MCF 10A (cell line): ENCODE data around the gene ARL15. TPM values are rescaled to one million over a fixed set of nuclear protein-coding genes. Genes with fewer than 3 reads are reported as not detected.
A peak's percentile ranks its signal among the peaks of the same experiment; 100 is the strongest.

Source experiments
- BruUV-seq: library from RNA; stranded (reverse); fragments of 400-500 nt; replicated peaks from 2 replicates; lab custom pipeline; 2021; lab: Mats Ljungman, UMichigan
- CTCF ChIA-PET: fragments of 300-600 bp; sonication (Branson Sonifier 250); formaldehyde crosslinking; extraction: SDS; loops from one replicate; lab custom pipeline; 2021; ENCODE audit warnings: antibody characterized with exemption, inconsistent platforms; lab: Yijun Ruan, JAX
- POLR2A ChIA-PET: fragments of 300-600, 350-650 bp; sonication (Branson Sonifier 250); formaldehyde crosslinking; extraction: SDS; loops from one replicate; lab custom pipeline; 2020; ENCODE audit warnings: antibody characterized with exemption, inconsistent platforms; lab: Yijun Ruan, JAX
- DNase-seq: peaks from one replicate; pipeline ENCODE4 v3.0.0-alpha.2; 2018; ENCODE audit not compliant: unreplicated experiment
- H3K27ac Mint-ChIP-seq: one replicate; pipeline ENCODE4 v1.8.0; 2022; ENCODE audit warnings: mild to moderate bottlenecking, low read depth, mixed read lengths; ENCODE audit not compliant: unreplicated experiment
- H3K27me3 Mint-ChIP-seq: one replicate; pipeline ENCODE4 v1.8.0; 2022; ENCODE audit warnings: mixed read lengths; ENCODE audit not compliant: insufficient read depth, unreplicated experiment
- H3K36me3 Mint-ChIP-seq: one replicate; pipeline ENCODE4 v1.8.0; 2022; ENCODE audit warnings: mild to moderate bottlenecking, moderate library complexity, mixed read lengths; ENCODE audit not compliant: insufficient read depth, unreplicated experiment
- H3K4me1 Mint-ChIP-seq: one replicate; pipeline ENCODE4 v1.8.0; 2022; ENCODE audit warnings: mixed read lengths; ENCODE audit not compliant: insufficient read depth, unreplicated experiment
- H3K4me3 Mint-ChIP-seq: one replicate; pipeline ENCODE4 v1.8.0; 2022; ENCODE audit warnings: mild to moderate bottlenecking, moderate library complexity, mixed read lengths; ENCODE audit not compliant: unreplicated experiment
- H3K9me3 Mint-ChIP-seq: one replicate; pipeline ENCODE4 v1.8.0; 2022; ENCODE audit warnings: mixed read lengths; ENCODE audit not compliant: unreplicated experiment
- CTCF ChIP-seq: fragments of 200-600 bp; IDR thresholded peaks from one replicate; pipeline ENCODE4 v1.8.0; 2022; ENCODE audit warnings: antibody characterized with exemption, mild to moderate bottlenecking; ENCODE audit not compliant: unreplicated experiment
- intact Hi-C: fragments of 100-400 bp; cut with micrococcal nuclease; formaldehyde crosslinking; loops from 2 replicates; pipeline ENCODE4 v1.14.1; 2022
- total RNA-seq: library from RNA; stranded (reverse); gene quantifications from 2 replicates; pipeline ENCODE4 v1.2.3, GENCODE V29; 2022

ARL15 gene
- total RNA-seq, 1 experiment from 2014 or later: 11.3 TPM

- H3K27ac Mint-ChIP-seq: no peak overlapping the region
- no peak for TF ChIP-seq CTCF
- no peaks in the 10 kb centered on the region for H3K9me3 Mint-ChIP-seq
- intact Hi-C loops: loop anchor here (10.0 kb wide), 1 partner anchor 121 kb away; no protein-coding TSS in a partner anchor
- peaks cover 26% of the 10 kb centered on the region for H3K4me1 Mint-ChIP-seq
- ChIA-PET POLR2A (no interaction called here), CTCF (no interaction called here)
- no peak overlapping the region for H3K4me3 Mint-ChIP-seq
- no peaks in the 10 kb centered on the region for H3K27me3 Mint-ChIP-seq
- H3K36me3 Mint-ChIP-seq: no peaks in the 10 kb centered on the region
- BruUV-seq: no TSS peak
- DNase-seq: no peak
Observed at GRCh38 chr5:54093861-54094260, 216.5 kb downstream of the ARL15 start.

GRCh38 chr5:54093081-54093492 is 217.3 kb downstream of the ARL15 start:
- Mint-ChIP-seq H3K4me1 (peaks cover 29% of the 10 kb centered on the region), H3K27ac (no peak overlapping the region), H3K4me3 (no peak overlapping the region), H3K9me3 (no peaks in the 10 kb centered on the region), H3K36me3 (no peaks in the 10 kb centered on the region), H3K27me3 (no peaks in the 10 kb centered on the region)
- no peak for TF ChIP-seq CTCF
- intact Hi-C loops: loop anchor here (10.0 kb wide), 1 partner anchor 122 kb away; no protein-coding TSS in a partner anchor
- POLR2A ChIA-PET: no interaction called here
- BruUV-seq: no TSS peak
- CTCF ChIA-PET: no interaction called here
- DNase-seq: peak; percentile 85

GRCh38 chr5:54091307-54092130 is 218.9 kb downstream of the ARL15 start:
- POLR2A ChIA-PET: interaction anchor here (0.7 to 1.3 kb wide), 4 partner anchors 13 to 120 kb away, joined by 3 to 5 read pairs (median 4); no protein-coding TSS in a partner anchor
- H3K9me3 Mint-ChIP-seq: no peaks in the 10 kb centered on the region
- no peaks in the 10 kb centered on the region for H3K27me3 Mint-ChIP-seq
- CTCF ChIA-PET: interaction anchor here (0.6 to 1.0 kb wide), 4 partner anchors 53 to 578 kb away, joined by 3 read pairs; no protein-coding TSS in a partner anchor
- H3K36me3 Mint-ChIP-seq: no peaks in the 10 kb centered on the region
- H3K4me3 Mint-ChIP-seq: no peak overlapping the region
- intact Hi-C loops: loop anchor here (10.0 kb wide), 1 partner anchor 123 kb away; no protein-coding TSS in a partner anchor
- no peak overlapping the region for H3K27ac Mint-ChIP-seq
- no peak for TF ChIP-seq CTCF
- BruUV-seq: no TSS peak
- peak; percentile 93 for DNase-seq
- H3K4me1 Mint-ChIP-seq: peaks cover 33% of the 10 kb centered on the region

GRCh38 chr5:54090495-54091120 is 219.8 kb downstream of the ARL15 start:
- ChIA-PET CTCF (no interaction called here), POLR2A (interaction anchor here (1.3 kb wide), 1 partner anchor 12 kb away, joined by 5 read pairs; no protein-coding TSS in a partner anchor)
- no peak for TF ChIP-seq CTCF
- Mint-ChIP-seq H3K4me3 (no peak overlapping the region), H3K36me3 (no peaks in the 10 kb centered on the region), H3K9me3 (no peaks in the 10 kb centered on the region), H3K27me3 (no peaks in the 10 kb centered on the region), H3K4me1 (peaks cover 33% of the 10 kb centered on the region), H3K27ac (no peak overlapping the region)
- intact Hi-C loops: loop anchor here (10.0 kb wide), 1 partner anchor 124 kb away; no protein-coding TSS in a partner anchor
- no TSS peak for BruUV-seq
- peak; percentile 55 for DNase-seq
